Fibroblast of the conjunctiva (primary cell): ENCODE measurements around the gene TMEM176B.

Experiments used
- DNase-seq: peaks from one replicate; pipeline ENCODE4 v3.0.0-alpha.2; 2010; ENCODE audit warnings: low read depth

Gene TMEM176B

GRCh38 chr7:150751702-150752101 lies 48.5 kb downstream of the TMEM176B start:
- no peak for DNase-seq

- DNase-seq = no peak
Observed at GRCh38 chr7:150748376-150748775, 51.8 kb downstream of the TMEM176B start.

DNA sequence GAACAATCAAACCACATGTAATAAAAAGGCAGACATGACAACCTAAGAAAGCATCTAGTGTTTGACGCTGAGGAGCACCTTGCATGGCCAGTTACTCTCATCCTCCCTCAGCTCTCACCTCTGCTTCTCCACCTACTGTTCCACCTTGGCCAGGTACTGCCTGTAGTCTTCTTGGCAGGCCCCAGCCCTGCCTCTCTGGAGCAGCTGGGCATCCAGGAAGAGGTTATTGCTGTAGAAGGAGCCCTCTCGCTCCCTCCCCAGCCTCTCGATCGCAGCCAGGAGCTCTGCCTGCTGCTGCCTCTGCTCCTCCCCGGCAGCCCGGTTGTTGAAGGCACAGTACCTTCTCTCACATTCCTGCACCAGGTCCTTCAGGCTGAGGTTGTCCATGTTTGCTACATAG lies 53.2 kb downstream of the TMEM176B start:
- no peak for DNase-seq

DNA sequence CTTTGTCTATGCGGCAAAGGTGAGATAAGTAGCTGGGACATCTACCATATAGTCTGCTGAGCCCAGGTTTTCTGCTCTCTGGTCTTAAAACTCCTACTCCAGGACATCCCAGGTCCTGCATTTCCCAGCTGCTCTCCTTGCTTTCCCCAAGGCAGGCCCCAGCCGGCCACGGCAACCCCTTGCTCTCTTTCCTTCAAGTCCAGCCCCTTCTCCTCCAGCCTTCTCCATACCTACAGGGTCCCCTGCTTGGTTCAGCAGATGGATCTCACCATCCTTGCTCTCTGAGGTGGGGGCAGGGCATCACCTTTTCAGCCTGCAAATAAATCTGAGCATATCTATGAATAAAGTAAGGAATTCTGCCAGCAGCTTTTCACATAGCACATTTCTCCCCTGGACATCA lies 54.3 kb downstream of the TMEM176B start:
- no peak for DNase-seq

- no peak for DNase-seq
Observed at GRCh38 chr7:150745086-150745485, 55.1 kb downstream of the TMEM176B start.

- DNase-seq = no peak
Observed at GRCh38 chr7:150744041-150744656, 56.0 kb downstream of the TMEM176B start.

- no peak for DNase-seq
Observed at GRCh38 chr7:150742286-150742968, 57.7 kb downstream of the TMEM176B start.
